Erythroblast (primary cell): Measurements from ENCODE around the gene H6PD.

Experiments used
- DNase-seq, 2 experiments: peaks; one replicate each; lab custom pipeline; 2025; lab: John Stamatoyannopoulos, UW
- GATA1 ChIP-seq: IDR thresholded peaks from 2 replicates; pipeline ENCODE4 v1.6.1; 2011; ENCODE audit warnings: low read depth, mild to moderate bottlenecking, control low read depth, low read length, moderate library complexity
- POLR2A ChIP-seq: IDR thresholded peaks from 2 replicates; pipeline ENCODE4 v1.6.1; 2011; ENCODE audit warnings: mild to moderate bottlenecking, low read length

Gene H6PD

GRCh38 chr1:9239622-9240401 lies 5.2 kb downstream of the H6PD start:
- no peak for DNase-seq
- TF ChIP-seq GATA1 (no peak), POLR2A (no peak)

- DNase-seq, result no peak
- TF ChIP-seq GATA1 (no peak), POLR2A (no peak)
Measured at GRCh38 chr1:9240914-9241820, 6.6 kb downstream of the H6PD start.

- TF ChIP-seq POLR2A (no peak), GATA1 (no peak)
- DNase-seq, result no peak
Measured at GRCh38 chr1:9241891-9242290, 7.3 kb downstream of the H6PD start.

GRCh38 chr1:9242338-9242969 lies 7.9 kb downstream of the H6PD start:
- TF ChIP-seq GATA1 (no peak), POLR2A (no peak)
- DNase-seq, result no peak

GRCh38 chr1:9243066-9243739 lies 8.6 kb downstream of the H6PD start:
- no peak for DNase-seq
- no peak for TF ChIP-seq POLR2A
- no peak for TF ChIP-seq GATA1

GRCh38 chr1:9244501-9245229 lies 10.1 kb downstream of the H6PD start:
- DNase-seq, result no peak
- TF ChIP-seq POLR2A, result no peak
- TF ChIP-seq GATA1, result no peak

- DNase-seq, result no peak
- TF ChIP-seq GATA1 (no peak), POLR2A (no peak)
Measured at GRCh38 chr1:9245230-9245619, 10.7 kb downstream of the H6PD start.

- TF ChIP-seq POLR2A (no peak), GATA1 (no peak)
- no peak for DNase-seq
Measured at GRCh38 chr1:9245661-9246060, 11.1 kb downstream of the H6PD start.

- no peak for DNase-seq
- TF ChIP-seq POLR2A (no peak), GATA1 (no peak)
Measured at GRCh38 chr1:9246215-9246614, 11.6 kb downstream of the H6PD start.

- DNase-seq, result no peak
- TF ChIP-seq GATA1 (no peak), POLR2A (no peak)
Measured at GRCh38 chr1:9246841-9247785, 12.5 kb downstream of the H6PD start.

GRCh38 chr1:9247894-9248293 lies 13.3 kb downstream of the H6PD start:
- TF ChIP-seq POLR2A (no peak), GATA1 (no peak)
- no peak for DNase-seq
